DND-41 (cell line): ENCODE data around the gene NDUFA8.

Experiments
- ATAC-seq: fragments of 200-7000 bp; cut with Tn5 transposase; 3 replicates; pipeline ENCODE4 v1.9.1; 2021; ENCODE audit warnings: low read depth; ENCODE audit not compliant: insufficient read depth
- DNase-seq: peaks from one replicate; pipeline ENCODE4 v3.0.0-alpha.2; 2020
- H2AFZ ChIP-seq: 2 replicates; pipeline ENCODE4 v1.6.0; 2012; ENCODE audit warnings: low read depth, low read length
- H3K27ac ChIP-seq: 2 replicates; pipeline ENCODE4 v1.5.1; 2012; ENCODE audit warnings: low read length, inconsistent platforms
- H3K27me3 ChIP-seq: fragments of 200-600 bp; sonication (generic); 2 replicates; pipeline ENCODE4 v1.6.0; 2012; ENCODE audit warnings: low read length, mild to moderate bottlenecking, inconsistent platforms; ENCODE audit not compliant: insufficient read depth, poor library complexity
- H3K36me3 ChIP-seq: 2 replicates; pipeline ENCODE4 v1.5.1; 2012; ENCODE audit warnings: low read length, inconsistent platforms; ENCODE audit not compliant: insufficient read depth
- H3K4me1 ChIP-seq: 2 replicates; pipeline ENCODE4 v1.5.1; 2012; ENCODE audit warnings: mild to moderate bottlenecking, low read length; ENCODE audit not compliant: insufficient read depth
- H3K4me2 ChIP-seq: 2 replicates; pipeline ENCODE4 v1.6.0; 2012; ENCODE audit warnings: mild to moderate bottlenecking, moderate library complexity, low read length, inconsistent platforms; ENCODE audit not compliant: insufficient read depth
- H3K4me3 ChIP-seq, 2 experiments: fragments of 200-600 bp in 1 of 2; shearing (Covaris generic) in 1 of 2; 2 replicates each; pipeline ENCODE4 v1.5.1; 2012 to 2016; ENCODE audit warnings: inconsistent platforms in 2 of 2, low read length in 2 of 2, mild to moderate bottlenecking in 2 of 2, low read depth in 1 of 2, moderate library complexity in 1 of 2
- H3K79me2 ChIP-seq: 2 replicates; pipeline ENCODE4 v1.6.0; 2012; ENCODE audit warnings: low read length, inconsistent platforms; ENCODE audit not compliant: insufficient read depth
- H3K9ac ChIP-seq: 2 replicates; pipeline ENCODE4 v1.6.0; 2012; ENCODE audit warnings: low read depth, mild to moderate bottlenecking, inconsistent platforms, low read length, moderate library complexity
- H3K9me3 ChIP-seq: 2 replicates; pipeline ENCODE4 v1.5.1; 2012; ENCODE audit warnings: low read length, moderate library complexity, mild to moderate bottlenecking, inconsistent platforms; ENCODE audit not compliant: insufficient read depth, severe bottlenecking
- H4K20me1 ChIP-seq: 2 replicates; pipeline ENCODE4 v1.6.0; 2012; ENCODE audit warnings: low read length; ENCODE audit not compliant: insufficient read depth
- EZH2 ChIP-seq: IDR thresholded peaks from 3 replicates; pipeline ENCODE4 v1.6.1; 2012; ENCODE audit warnings: borderline replicate concordance, low read depth, mild to moderate bottlenecking, moderate library complexity, low read length, inconsistent platforms; ENCODE audit not compliant: severe bottlenecking
- TF ChIP-seq, protein P1 (sequence below): IDR thresholded peaks from 2 replicates; pipeline ENCODE4 v1.5.1; 2012; ENCODE audit warnings: borderline replicate concordance, low read length, moderate library complexity, mild to moderate bottlenecking; ENCODE audit not compliant: poor library complexity, severe bottlenecking; ENCODE audit errors: extremely low read depth

NDUFA8 gene

DNA sequence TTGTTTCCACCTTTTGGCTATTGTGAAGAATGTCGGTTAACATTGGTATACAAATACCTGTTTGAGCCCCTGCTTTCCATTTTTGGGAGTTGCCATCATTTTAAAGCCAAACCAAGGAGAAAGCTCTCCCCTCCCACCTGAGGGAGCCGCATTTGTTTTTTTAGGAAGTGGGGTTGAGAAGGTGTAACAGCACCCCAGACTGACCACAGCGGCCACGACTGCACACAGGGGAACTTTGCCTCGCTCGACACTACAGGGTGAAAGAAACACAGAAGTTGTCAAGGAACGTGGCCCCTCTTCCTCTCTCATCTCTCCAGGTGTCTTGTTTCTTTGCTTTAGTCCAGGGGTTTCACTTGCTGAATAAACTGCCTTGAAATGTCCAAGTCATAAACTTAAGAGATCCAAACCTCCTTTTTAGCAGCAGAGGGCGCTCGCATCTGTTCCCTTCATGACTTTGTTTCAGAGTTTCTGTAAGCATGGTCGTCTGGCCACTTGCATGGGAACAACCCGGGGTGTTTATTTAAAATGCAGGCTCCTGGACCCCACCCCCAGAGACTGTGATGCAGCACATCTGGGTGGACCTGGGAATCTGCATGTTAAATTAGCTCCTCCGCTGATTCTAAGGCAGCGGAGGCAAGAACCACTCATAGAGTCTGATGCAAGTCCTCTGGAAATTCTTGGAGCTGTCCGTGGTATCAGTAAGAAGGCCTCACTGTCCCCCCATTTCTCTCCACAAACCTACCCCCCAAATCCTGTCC lies 64.4 kb downstream of the NDUFA8 start:
- Histone ChIP-seq H3K36me3 (no peaks in the 10 kb centered on the region), H2AFZ (no peak overlapping the region), H4K20me1 (peaks cover 3% of the 10 kb centered on the region; the same call in 1 of the 2 replicates), H3K79me2 (peaks cover 3% of the 10 kb centered on the region; the same call in 1 of the 2 replicates), H3K9me3 (no peaks in the 10 kb centered on the region), H3K27ac (no peak overlapping the region), H3K4me2 (peak overlapping the region; percentile 44; the same call in 1 of the 2 replicates), H3K9ac (no peak overlapping the region), H3K4me1 (peaks cover 34% of the 10 kb centered on the region), H3K4me3 (no peak overlapping the region), H3K27me3 (no peaks in the 10 kb centered on the region)
- DNase-seq (peak; percentile 46), ATAC-seq (no peak)
- TF ChIP-seq, protein P1, sequence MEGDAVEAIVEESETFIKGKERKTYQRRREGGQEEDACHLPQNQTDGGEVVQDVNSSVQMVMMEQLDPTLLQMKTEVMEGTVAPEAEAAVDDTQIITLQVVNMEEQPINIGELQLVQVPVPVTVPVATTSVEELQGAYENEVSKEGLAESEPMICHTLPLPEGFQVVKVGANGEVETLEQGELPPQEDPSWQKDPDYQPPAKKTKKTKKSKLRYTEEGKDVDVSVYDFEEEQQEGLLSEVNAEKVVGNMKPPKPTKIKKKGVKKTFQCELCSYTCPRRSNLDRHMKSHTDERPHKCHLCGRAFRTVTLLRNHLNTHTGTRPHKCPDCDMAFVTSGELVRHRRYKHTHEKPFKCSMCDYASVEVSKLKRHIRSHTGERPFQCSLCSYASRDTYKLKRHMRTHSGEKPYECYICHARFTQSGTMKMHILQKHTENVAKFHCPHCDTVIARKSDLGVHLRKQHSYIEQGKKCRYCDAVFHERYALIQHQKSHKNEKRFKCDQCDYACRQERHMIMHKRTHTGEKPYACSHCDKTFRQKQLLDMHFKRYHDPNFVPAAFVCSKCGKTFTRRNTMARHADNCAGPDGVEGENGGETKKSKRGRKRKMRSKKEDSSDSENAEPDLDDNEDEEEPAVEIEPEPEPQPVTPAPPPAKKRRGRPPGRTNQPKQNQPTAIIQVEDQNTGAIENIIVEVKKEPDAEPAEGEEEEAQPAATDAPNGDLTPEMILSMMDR: peak; percentile 74
- no peak for TF ChIP-seq EZH2
